Spleen (tissue), 11 donors: ENCODE data around the gene PGAM2. TPM values are rescaled to one million over a fixed set of nuclear protein-coding genes. Genes with fewer than 3 reads are reported as not detected.

Experiments used
- DNase-seq: peaks from one replicate; pipeline ENCODE4 v3.0.0-alpha.2; 2020
- H3K27ac ChIP-seq, 8 donors: fragments of 200-600 bp; sonication (generic) in 7 of 8; 1 replicate in 4 of 8; 2 replicates in 4 of 8; pipeline versions ENCODE4 v1.5.0 to v1.8.0; 2016 to 2021; ENCODE audit warnings: inconsistent platforms in 4 of 8, mild to moderate bottlenecking in 4 of 8, moderate library complexity in 1 of 8
- H3K27me3 ChIP-seq, 7 donors: fragments of 200-600 bp; sonication (generic) in 6 of 7; replicated peaks in 1 of 7; 1 replicate in 4 of 7; 2 replicates in 3 of 7; pipeline versions ENCODE4 v1.5.0 to v1.8.0; 2016 to 2021; ENCODE audit warnings: inconsistent platforms in 3 of 7, mild to moderate bottlenecking in 1 of 7
- H3K36me3 ChIP-seq, 6 donors: fragments of 200-600 bp; sonication (generic) in 5 of 6; 1 replicate in 4 of 6; 2 replicates in 2 of 6; pipeline versions ENCODE4 v1.5.0 to v1.8.0; 2016 to 2021; ENCODE audit warnings: inconsistent platforms in 2 of 6
- H3K4me1 ChIP-seq, 6 donors: fragments of 200-600 bp; sonication (generic) in 5 of 6; 1 replicate in 3 of 6; 2 replicates in 3 of 6; pipeline versions ENCODE4 v1.5.0 to v1.8.0; 2016 to 2021; ENCODE audit warnings: inconsistent platforms in 3 of 6
- H3K4me3 ChIP-seq, 8 donors: fragments of 200-600 bp; sonication (generic) in 7 of 8; 1 replicate in 4 of 8; 2 replicates in 4 of 8; pipeline versions ENCODE4 v1.5.0 to v1.8.0; 2016 to 2021; ENCODE audit warnings: inconsistent platforms in 4 of 8, mild to moderate bottlenecking in 4 of 8, moderate library complexity in 2 of 8
- H3K9me3 ChIP-seq, 8 donors: fragments of 200-600 bp; sonication (generic) in 7 of 8; 1 replicate in 4 of 8; 2 replicates in 4 of 8; pipeline versions ENCODE4 v1.5.0 to v1.8.0; 2016 to 2021; ENCODE audit warnings: inconsistent platforms in 4 of 8
- POLR2A ChIP-seq, 3 donors: fragments of 450-650 bp; IDR thresholded peaks; one replicate each; pipeline ENCODE4 v1.5.1; 2017; ENCODE audit warnings: antibody characterized with exemption in 3 of 3, mild to moderate bottlenecking in 1 of 3
- POLR2AphosphoS5 ChIP-seq, 3 donors: sonication (generic); formaldehyde crosslinking; IDR thresholded peaks; one replicate each; pipeline ENCODE4 v1.5.1; 2017; ENCODE audit warnings: antibody characterized with exemption in 3 of 3
- WGBS, 5 donors: extraction: QIAGEN DNeasy Blood & Tissue Kit in 3 of 5; methylation state at CpG; one replicate each; pipeline versions ENCODE4 v1.1.5 to v1.1.7; 2013 to 2018; 5-methylcytosine and 5-hydroxymethylcytosine counted together
- intact Hi-C: fragments of 100-400 bp; cut with DNase I; formaldehyde crosslinking; loops from one replicate; pipeline ENCODE4 v1.15.0; 2023; ENCODE audit warnings: low total_unique reads
- polyA plus RNA-seq, 3 donors: library from polyadenylated mRNA; stranded (reverse); fragments of 200-250 nt; gene quantifications; one replicate each; pipeline ENCODE4 v1.2.1, GENCODE V29; 2013
- total RNA-seq, 7 donors: library from RNA; depleted of rRNA in 3 of 7; stranded (reverse); fragments of >200 nt in 3 of 7; fragmentation: NEBNext Ultra II Directional in 4 of 7; extraction: Animal tissue kit (Norgen Biotek cat#: 25700) in 4 of 7; gene quantifications; one replicate each; pipeline versions ENCODE4 v1.1.0 to v1.2.1, GENCODE V29; 2016 to 2021
- TF ChIP-seq, protein P1 (sequence below), 11 experiments: fragments of 200-600 bp in 7 of 11; fragments of 450-650 bp in 4 of 11; sonication (generic) in 4 of 11; IDR thresholded peaks in 8 of 11; conservative IDR thresholded peaks in 3 of 11; 1 replicate in 7 of 11; 2 replicates in 4 of 11; pipeline versions ENCODE4 v1.4.0 to v1.8.0; 2016 to 2021; ENCODE audit warnings: antibody characterized with exemption in 11 of 11, inconsistent platforms in 4 of 11, mild to moderate bottlenecking in 1 of 11
- donor health status: healthy with polysubstance abuse.
- donor health status: DM: no; HTN: no; CAD: no; lungs with moderate emphysema.
- donor health status: DM: no; HTN: no; CAD: no.
- donor health status: Bipolar disorder and iron deficiency.
- donor health status: healthy.
- donor health status: DM: no; HTN: no; CAD: no.
- donor health status: DM: yes; HTN: yes; CAD: no.

PGAM2 gene
- total and polyA plus RNA-seq, 10 donors: 0.75 to 4.0 (median 1.6) TPM; not detected in 1

DNA sequence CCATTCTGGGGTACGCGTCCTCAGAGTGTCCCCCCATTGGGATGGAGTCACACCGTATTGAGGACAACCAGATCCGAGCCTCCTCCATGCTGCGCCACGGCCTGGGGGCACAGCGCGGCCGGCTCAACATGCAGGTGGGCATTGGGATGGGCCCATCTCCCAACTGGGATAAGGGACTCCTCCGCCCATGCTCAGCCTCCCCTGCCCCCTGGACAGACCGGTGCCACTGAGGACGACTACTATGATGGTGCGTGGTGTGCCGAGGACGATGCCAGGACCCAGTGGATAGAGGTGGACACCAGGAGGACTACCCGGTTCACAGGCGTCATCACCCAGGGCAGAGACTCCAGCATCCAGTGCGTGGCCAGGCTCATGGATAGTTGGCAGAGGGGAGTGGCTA, 44.6 kb upstream of the PGAM2 start:
- peaks cover 0 to 82% (median 37%) of the 10 kb centered on the region in 6 donors for H3K36me3 ChIP-seq
- H3K9me3 ChIP-seq: no peaks in the 10 kb centered on the region
- DNase-seq: no peak
- no peak overlapping the region for H3K27ac ChIP-seq
- WGBS, 5 donors: 88 to 97% (median 95%) methylated on average over 8 to 18 of the region's 18 CpGs
- peaks cover under 1 to 23% (median 11%) of the 10 kb centered on the region in 6 donors for H3K4me1 ChIP-seq
- H3K4me3 ChIP-seq: no peak overlapping the region
- peaks cover 0 to 9% (median 0%) of the 10 kb centered on the region in 7 donors for H3K27me3 ChIP-seq
- TF ChIP-seq, protein P1, sequence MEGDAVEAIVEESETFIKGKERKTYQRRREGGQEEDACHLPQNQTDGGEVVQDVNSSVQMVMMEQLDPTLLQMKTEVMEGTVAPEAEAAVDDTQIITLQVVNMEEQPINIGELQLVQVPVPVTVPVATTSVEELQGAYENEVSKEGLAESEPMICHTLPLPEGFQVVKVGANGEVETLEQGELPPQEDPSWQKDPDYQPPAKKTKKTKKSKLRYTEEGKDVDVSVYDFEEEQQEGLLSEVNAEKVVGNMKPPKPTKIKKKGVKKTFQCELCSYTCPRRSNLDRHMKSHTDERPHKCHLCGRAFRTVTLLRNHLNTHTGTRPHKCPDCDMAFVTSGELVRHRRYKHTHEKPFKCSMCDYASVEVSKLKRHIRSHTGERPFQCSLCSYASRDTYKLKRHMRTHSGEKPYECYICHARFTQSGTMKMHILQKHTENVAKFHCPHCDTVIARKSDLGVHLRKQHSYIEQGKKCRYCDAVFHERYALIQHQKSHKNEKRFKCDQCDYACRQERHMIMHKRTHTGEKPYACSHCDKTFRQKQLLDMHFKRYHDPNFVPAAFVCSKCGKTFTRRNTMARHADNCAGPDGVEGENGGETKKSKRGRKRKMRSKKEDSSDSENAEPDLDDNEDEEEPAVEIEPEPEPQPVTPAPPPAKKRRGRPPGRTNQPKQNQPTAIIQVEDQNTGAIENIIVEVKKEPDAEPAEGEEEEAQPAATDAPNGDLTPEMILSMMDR (IDR thresholded peaks at IDR 0.05 in 8 of 11, conservative IDR thresholded peaks at IDR 0.05 in 3 of 11): no peak
- TF ChIP-seq POLR2AphosphoS5 (IDR thresholded peaks at IDR 0.05): no peak
- TF ChIP-seq POLR2A (IDR thresholded peaks at IDR 0.05): no peak
- intact Hi-C loops: no loop called here

DNA sequence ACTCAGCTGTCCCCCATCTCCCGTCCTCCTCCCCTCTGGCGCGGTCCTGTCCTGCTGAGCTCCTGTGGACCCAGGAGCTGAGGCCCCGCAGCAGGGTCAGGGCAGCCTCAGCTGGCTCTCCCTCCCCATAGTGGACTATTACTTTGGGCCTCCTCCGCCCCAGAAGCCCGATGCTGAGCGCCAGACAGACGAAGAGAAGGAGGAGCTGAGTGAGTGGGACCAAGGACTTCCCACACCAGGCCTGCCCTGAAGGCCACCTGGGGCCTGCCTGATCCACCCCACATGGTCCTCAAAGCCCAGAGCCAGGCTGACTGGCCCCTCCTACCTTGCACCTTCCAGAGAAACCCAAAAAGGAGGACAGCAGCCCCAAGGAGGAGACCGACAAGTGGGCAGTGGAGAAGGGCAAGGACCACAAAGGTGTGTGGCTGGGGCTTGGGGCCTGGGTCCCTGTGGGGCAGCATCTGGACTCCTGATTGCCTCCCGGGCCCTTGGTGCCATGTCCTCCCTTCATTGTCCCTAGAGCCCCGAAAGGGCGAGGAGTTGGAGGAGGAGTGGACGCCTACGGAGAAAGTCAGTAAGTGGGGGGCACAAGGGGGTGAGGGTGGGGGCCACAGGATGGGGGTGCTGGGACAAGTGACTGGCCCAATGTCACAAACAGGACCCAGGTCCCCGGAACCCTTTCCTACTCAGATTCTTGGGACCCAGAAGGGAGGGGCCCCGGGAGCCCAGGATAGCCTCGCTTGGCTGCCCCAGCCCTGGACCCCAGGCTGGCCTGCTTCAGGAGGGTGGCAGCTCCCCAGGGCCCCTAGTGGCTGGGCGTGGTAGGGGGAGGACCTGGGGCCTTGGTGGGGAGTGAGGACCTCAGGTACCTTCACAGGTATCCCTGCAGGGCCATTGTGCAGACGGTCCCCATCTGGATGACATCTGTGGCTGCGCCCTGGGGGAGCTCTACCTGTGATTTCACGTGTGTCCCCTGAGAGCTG, 43.7 kb upstream of the PGAM2 start:
- 86 to 92% (median 88%) methylated on average over 17 to 21 of the region's 21 CpGs for WGBS, 5 donors

GRCh38 chr7:44107961-44108767, 42.8 kb upstream of the PGAM2 start:
- intact Hi-C loops: no loop called here
- no peak overlapping the region for H3K27ac ChIP-seq
- no peaks in the 10 kb centered on the region for H3K9me3 ChIP-seq
- WGBS, 5 donors: 77 to 92% (median 89%) methylated on average over 14 to 21 of the region's 21 CpGs
- peak; percentile 69 for DNase-seq
- peaks cover 0 to 27% (median 4%) of the 10 kb centered on the region in 7 donors for H3K27me3 ChIP-seq
- H3K36me3 ChIP-seq: peaks cover 0 to 65% (median 25%) of the 10 kb centered on the region in 6 donors
- H3K4me1 ChIP-seq: peaks cover 3 to 40% (median 22%) of the 10 kb centered on the region in 6 donors
- no peak for TF ChIP-seq POLR2A (IDR thresholded peaks at IDR 0.05)
- TF ChIP-seq, protein P1 (IDR thresholded peaks at IDR 0.05 in 8 of 11, conservative IDR thresholded peaks at IDR 0.05 in 3 of 11): no peak
- TF ChIP-seq POLR2AphosphoS5 (IDR thresholded peaks at IDR 0.05): no peak
- peak overlapping the region in 1 of 8 donors; percentile 1 for H3K4me3 ChIP-seq

More for the DNA sequence above, 43.7 kb upstream of the PGAM2 start:
- Histone ChIP-seq H3K27me3 (peaks cover 0 to 18% (median 4%) of the 10 kb centered on the region in 7 donors), H3K4me3 (no peak overlapping the region), H3K36me3 (peaks cover 0 to 73% (median 30%) of the 10 kb centered on the region in 6 donors), H3K27ac (no peak overlapping the region), H3K9me3 (no peaks in the 10 kb centered on the region), H3K4me1 (peaks cover 3 to 32% (median 19%) of the 10 kb centered on the region in 6 donors)
- DNase-seq: no peak
- intact Hi-C loops: no loop called here
- TF ChIP-seq POLR2A (IDR thresholded peaks at IDR 0.05) (no peak), POLR2AphosphoS5 (IDR thresholded peaks at IDR 0.05) (no peak)
- TF ChIP-seq, protein P1 (IDR thresholded peaks at IDR 0.05 in 8 of 11, conservative IDR thresholded peaks at IDR 0.05 in 3 of 11): no peak
